NCI-H128 (cell line): ENCODE measurements around the gene GAP43.
A peak's percentile ranks its signal among the peaks of the same experiment; 100 is the strongest.

Experiments used
- DNase-seq: peaks from one replicate; lab custom pipeline; 2025; ENCODE audit not compliant: unreplicated experiment; lab: John Stamatoyannopoulos, UW

Gene GAP43

GRCh38 chr3:115623044-115623868 is at the start of gene GAP43:
TSS of gene GAP43 (plus strand) at chr3:115623510. CDS start at chr3:115623690, 180 bp downstream.
- peak; percentile 15 for DNase-seq

GRCh38 chr3:115576325-115576875 is 46.9 kb upstream of the GAP43 start:
- DNase-seq: no peak

DNA sequence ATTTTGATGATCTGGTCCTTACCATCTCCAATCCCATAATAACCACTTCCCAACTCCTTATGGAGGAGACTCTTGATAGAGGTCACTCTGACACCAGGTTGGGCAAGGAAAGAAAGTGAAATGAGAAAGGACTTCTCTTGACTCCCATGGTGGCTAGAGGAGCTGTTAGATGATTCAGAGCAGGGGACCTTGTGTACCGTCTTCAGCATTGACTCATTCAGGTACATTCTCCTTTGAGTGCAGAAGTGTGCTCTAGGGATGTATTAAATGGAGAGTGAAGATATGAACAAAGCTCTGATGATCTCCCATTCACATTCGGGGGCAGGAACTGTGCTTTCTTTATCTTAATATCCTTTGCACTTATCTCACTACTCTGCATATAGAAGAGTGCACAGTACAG is 46.3 kb upstream of the GAP43 start:
- no peak for DNase-seq

DNA sequence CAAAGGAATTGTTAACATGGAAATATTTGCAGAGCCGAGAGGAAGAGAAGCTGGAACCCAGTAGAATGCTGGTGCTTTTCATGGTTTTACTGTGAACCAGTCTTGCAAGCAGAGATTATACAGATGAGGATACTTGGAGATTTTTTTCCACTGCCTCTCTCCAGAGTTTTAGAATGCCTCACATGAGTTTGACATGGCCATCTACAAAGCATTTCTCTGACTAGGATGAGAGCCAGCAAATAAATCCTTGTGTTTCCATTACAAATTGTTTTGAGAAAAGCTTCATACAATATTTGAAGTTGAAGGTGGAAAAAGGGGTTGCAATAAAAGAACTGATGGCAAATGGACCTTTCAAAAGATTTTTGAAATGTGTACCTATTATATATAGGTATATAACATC is 45.0 kb upstream of the GAP43 start:
- DNase-seq: no peak

DNA sequence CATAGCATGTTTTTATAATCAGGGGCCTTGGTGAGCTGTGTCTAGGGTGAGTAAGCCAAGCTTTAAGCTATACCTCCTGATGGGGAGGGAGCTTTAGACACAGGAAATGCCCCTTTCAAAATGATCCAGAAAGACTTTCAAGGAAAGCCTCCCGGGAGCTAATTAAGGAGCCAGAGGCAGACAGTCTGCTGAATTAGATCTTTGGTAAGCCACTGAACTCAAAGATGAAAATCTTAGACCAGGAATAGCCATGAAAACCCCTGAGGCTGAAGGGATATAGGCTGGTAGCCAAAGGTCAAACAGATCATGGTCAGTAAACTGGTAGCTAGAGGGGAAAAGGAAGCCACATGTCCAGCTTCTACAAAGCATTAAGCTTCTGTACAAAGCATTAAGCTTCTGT is 42.7 kb upstream of the GAP43 start:
- no peak for DNase-seq

DNA sequence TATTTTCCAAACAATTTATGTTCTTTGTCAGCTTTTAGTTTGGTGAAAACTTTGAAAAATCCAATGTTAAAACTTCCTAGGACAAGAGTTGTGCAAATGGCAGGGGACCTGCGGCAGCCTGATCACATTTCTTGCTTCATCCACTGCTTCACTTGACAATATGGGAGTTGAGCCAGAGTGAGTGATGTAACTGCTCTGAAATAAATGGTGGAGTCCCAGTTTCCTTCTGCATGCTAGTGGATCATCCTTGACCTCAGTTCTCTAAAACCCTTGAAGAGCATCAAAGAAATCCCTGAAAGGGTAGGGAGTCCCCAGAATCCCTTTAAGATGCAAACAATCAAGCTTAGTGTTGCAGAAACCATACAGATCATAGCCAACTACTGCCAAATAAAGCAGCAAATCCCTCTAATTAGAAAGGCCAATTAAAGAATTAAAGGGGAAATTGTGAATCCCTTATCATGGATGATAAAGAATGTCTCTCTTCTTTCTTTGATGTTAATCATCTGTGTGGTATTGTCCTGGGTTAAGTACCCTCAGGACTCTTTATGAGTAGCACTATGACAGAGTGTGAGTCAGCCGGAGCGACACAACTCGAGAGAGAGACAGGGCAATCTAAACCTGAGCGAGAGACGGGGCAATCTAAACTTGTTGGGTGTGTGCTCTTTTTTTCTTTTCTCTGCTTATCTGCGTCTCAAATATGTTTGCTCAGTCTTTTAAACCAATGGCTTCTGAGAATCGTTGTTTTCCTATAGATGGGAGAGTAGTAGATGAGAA is 41.8 kb upstream of the GAP43 start:
- DNase-seq: no peak

- no peak for DNase-seq
Measured at GRCh38 chr3:115588201-115589115, 34.9 kb upstream of the GAP43 start.

GRCh38 chr3:115590873-115591272 is 32.4 kb upstream of the GAP43 start:
- DNase-seq: no peak

DNA sequence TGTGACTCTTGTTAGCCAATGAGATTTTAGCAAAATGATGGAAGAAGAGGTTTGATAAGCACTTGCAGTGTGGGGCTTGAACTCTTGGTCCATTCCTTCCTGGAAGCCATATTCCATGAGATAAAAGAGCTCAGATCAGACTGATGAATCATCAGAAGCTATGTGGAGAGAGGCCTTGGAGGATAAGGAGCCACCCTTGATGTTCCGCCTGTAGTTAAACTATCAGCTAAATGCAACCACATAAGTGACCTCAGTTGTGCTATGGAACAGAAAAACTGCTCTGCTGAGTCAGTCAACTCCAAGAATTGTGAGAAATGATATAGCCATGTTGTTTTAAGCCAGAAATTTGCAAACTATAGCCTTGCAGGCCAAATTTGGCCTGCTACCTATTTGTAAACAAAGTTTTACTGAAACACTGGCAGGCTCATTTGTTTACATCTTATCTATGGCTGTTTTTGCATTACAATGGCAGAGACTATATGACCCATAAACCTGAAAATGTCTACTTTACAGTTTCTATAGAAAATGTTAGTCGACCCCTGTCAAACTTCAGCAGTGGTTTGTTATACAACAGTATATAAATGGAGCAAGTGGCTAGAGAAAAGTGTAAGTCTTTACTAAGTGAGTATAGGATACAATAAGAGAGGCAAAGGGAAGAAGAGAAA is 27.6 kb upstream of the GAP43 start:
- no peak for DNase-seq

- DNase-seq: no peak
Measured at GRCh38 chr3:115598216-115598615, 25.1 kb upstream of the GAP43 start.

- no peak for DNase-seq
Measured at GRCh38 chr3:115602194-115602593, 21.1 kb upstream of the GAP43 start.

GRCh38 chr3:115611630-115612029 is 11.7 kb upstream of the GAP43 start:
- no peak for DNase-seq

DNA sequence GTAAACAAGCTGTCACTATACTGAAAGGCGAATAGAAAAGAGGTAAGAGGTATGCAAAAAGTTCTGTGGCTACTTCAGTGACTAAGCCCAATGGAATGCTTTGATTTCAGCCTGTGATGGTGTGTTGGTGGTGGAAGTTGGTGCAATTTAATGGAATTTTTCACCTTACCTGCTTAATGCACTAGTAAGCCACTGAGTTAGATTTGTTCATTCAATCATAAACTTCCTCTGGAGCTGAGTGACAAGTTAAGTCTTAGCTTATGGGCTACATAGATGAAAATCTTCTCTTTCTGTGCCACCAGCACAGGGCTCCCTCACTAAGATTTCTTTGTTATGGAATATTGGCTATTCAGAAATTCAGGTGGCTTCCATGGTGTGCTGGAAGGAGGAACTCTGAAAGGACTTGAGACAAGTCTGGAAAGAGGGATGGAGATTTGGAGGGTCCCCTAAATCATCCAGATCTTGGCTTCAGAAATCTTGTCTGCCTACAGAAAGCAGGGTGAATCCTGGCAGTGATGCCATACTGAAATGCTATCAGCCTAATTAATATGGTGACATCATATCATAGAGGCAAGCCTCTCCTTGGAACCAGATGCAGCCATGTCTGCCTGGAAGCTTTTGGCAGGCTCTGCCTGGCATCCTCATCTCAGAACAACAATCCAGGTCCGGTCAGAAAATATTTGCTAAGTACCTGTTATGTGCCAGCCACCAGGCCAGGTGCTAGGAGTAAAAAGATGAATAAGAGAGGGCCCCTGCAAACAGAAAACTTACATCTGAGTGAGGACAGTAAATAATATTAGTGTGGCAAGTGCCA is 8.1 kb upstream of the GAP43 start:
- no peak for DNase-seq

GRCh38 chr3:115616461-115616860 is 6.8 kb upstream of the GAP43 start:
- no peak for DNase-seq

GRCh38 chr3:115617591-115617990 is 5.7 kb upstream of the GAP43 start:
- no peak for DNase-seq

DNA sequence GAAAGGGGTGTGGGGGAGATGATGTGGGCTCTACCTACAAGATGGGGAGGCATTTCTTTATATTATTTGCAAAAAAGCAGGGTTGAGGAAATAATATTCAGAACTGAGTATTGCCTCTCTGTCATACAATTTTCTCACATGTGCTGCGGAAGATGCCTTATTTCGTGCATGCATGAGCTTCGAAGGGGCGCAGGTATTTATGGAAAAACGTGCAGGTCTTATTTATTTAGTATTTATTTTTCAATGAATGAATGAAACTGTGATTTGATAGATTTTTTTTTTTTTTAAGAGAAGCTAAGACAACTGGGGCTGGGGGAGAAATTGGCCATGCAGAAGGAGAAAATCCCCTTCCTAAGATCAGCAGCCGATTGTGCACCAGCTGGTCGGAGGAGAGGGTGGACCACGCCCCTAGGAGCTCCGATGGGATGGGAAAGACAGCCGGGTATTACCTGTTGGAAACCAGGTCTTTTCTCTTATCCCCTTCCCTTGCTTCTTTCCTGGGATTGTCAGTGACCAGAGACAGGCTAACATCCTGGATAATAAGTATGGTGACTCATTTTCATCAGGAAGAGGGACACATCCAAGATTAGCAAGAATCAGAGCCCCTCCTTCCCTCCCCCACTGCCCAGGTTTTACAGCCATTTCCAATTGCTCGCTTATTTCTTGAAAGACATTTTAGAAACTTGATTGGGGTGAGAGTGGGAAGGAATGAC is 875 bp downstream of the GAP43 start:
- no peak for DNase-seq

DNA sequence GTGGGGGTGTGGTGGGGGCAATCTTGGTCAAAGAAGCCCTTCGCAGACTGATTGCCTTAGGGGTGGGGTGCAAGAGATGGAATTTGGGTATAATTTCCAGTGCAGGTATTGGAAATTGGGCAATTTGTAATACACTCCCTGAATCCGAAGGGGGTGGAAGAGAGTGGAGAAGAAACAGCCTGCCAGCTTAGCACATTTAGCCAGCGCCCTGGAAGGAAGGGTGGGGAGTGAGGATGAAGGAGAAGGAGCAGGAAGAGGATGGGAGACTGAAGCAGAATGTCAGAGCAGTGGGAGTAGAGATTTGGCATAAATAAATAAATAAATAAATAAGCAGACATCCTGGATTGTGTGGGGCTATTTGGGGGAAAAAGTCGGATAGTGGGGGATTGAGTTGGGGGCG is 1.6 kb downstream of the GAP43 start:
- no peak for DNase-seq

GRCh38 chr3:115626006-115626409 is 2.7 kb downstream of the GAP43 start:
- DNase-seq: no peak

DNA sequence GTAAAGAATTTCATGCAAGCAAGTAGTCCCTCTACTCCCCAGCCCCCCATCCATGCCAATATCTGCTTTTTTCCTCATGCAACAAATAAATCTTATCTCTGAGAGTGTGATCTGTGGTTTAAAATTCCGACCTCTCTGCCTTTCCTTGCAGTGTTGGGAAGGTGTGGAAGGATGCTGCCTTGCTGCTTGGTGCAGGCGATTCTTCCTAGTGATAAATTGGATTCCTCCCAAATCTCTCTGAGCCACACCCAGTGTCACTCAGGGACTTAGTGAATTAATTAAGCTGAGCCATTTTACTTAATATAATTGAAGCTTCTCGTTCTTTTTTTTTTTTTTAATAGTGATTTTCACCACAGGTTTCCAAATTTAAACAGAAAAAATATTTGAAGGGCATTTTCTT is 3.4 kb downstream of the GAP43 start:
- no peak for DNase-seq
